SK-N-SH (cell line): Measurements from ENCODE around the gene CA10. TPM values are rescaled to one million over a fixed set of nuclear protein-coding genes. Genes with fewer than 3 reads are reported as not detected.

Experiments
- CTCF ChIA-PET: fragments of 300-600, 350-600 bp; formaldehyde crosslinking; extraction: SDS; loops from one replicate; lab custom pipeline; 2021; lab: Yijun Ruan, JAX
- POLR2A ChIA-PET: fragments of 350-600 bp; sonication (Branson Sonifier 250); formaldehyde crosslinking; extraction: SDS; loops from one replicate; lab custom pipeline; 2020; ENCODE audit warnings: antibody characterized with exemption, inconsistent platforms; lab: Yijun Ruan, JAX
- DNase-seq: peaks from one replicate; pipeline ENCODE4 v3.0.0; 2012
- H2AFZ ChIP-seq: fragments of 200-600 bp; sonication (generic); 2 replicates; pipeline ENCODE4 v1.8.1; 2016; ENCODE audit warnings: antibody characterized with exemption, mild to moderate bottlenecking, low read depth
- H3F3A ChIP-seq: fragments of 200-600 bp; sonication (generic); replicated peaks from 2 replicates; pipeline ENCODE3; 2016; ENCODE audit warnings: antibody characterized with exemption, mild to moderate bottlenecking; ENCODE audit not compliant: insufficient read depth
- H3K27ac ChIP-seq, 2 experiments: fragments of 200-500 bp in 1 of 2; fragments of 200-600 bp in 1 of 2; sonication (Bioruptor generic) in 1 of 2; sonication (generic), shearing (Covaris generic) in 1 of 2; 2 replicates each; pipeline versions ENCODE4 v1.5.1 to v1.6.1; 2014 to 2016; ENCODE audit warnings: low read depth in 2 of 2, inconsistent platforms in 1 of 2, low read length in 1 of 2, mild to moderate bottlenecking in 1 of 2, mixed read lengths in 1 of 2
- H3K27me3 ChIP-seq: fragments of 200-600 bp; sonication (generic), shearing (Covaris generic); 2 replicates; pipeline ENCODE4 v1.6.1; 2016; ENCODE audit warnings: mixed run types; ENCODE audit not compliant: insufficient read depth
- H3K36me3 ChIP-seq, 2 experiments: fragments of 200-500 bp in 1 of 2; fragments of 200-600 bp in 1 of 2; sonication (Bioruptor generic) in 1 of 2; sonication (generic) in 1 of 2; replicated peaks in 1 of 2; 2 replicates each; pipeline versions ENCODE3 to v1.5.1; 2014 to 2016; ENCODE audit warnings: low read length in 1 of 2, mild to moderate bottlenecking in 1 of 2; ENCODE audit not compliant: insufficient read depth in 2 of 2, control insufficient read depth in 1 of 2
- H3K4me1 ChIP-seq, 2 experiments: fragments of 200-500 bp in 1 of 2; fragments of 200-600 bp in 1 of 2; sonication (Bioruptor generic) in 1 of 2; sonication (generic), shearing (Covaris generic) in 1 of 2; 2 replicates each; pipeline versions ENCODE4 v1.5.1 to v1.6.1; 2014 to 2016; ENCODE audit warnings: low read depth in 1 of 2, low read length in 1 of 2, mixed run types in 1 of 2; ENCODE audit not compliant: insufficient read depth in 2 of 2, control insufficient read depth in 1 of 2
- H3K4me2 ChIP-seq: fragments of 200-600 bp; sonication (generic), shearing (Covaris generic); 2 replicates; pipeline ENCODE4 v1.6.1; 2017; ENCODE audit warnings: mixed run types
- H3K4me3 ChIP-seq, 2 experiments: fragments of 200-500 bp in 1 of 2; fragments of 200-600 bp in 1 of 2; sonication (Bioruptor generic) in 1 of 2; sonication (generic), shearing (Covaris generic) in 1 of 2; 2 replicates each; pipeline versions ENCODE4 v1.5.1 to v1.8.1; 2014 to 2016; ENCODE audit warnings: low read depth in 2 of 2, inconsistent platforms in 1 of 2, low read length in 1 of 2, mild to moderate bottlenecking in 1 of 2, mixed read lengths in 1 of 2, moderate library complexity in 1 of 2
- H3K79me2 ChIP-seq: fragments of 200-600 bp; sonication (generic); 2 replicates; pipeline ENCODE4 v1.8.1; 2017; ENCODE audit warnings: mild to moderate bottlenecking; ENCODE audit not compliant: insufficient read depth
- H3K9ac ChIP-seq: fragments of 200-600 bp; sonication (generic); 2 replicates; pipeline ENCODE4 v1.6.1; 2017; ENCODE audit warnings: mixed run types
- H3K9me2 ChIP-seq: fragments of 200-600 bp; sonication (generic); 2 replicates; pipeline ENCODE4 v1.6.1; 2017; ENCODE audit warnings: mixed run types
- H3K9me3 ChIP-seq: fragments of 200-600 bp; sonication (generic); 2 replicates; pipeline ENCODE4 v1.6.1; 2017; ENCODE audit warnings: mixed run types, mild to moderate bottlenecking, moderate library complexity
- H4K20me1 ChIP-seq: fragments of 200-600 bp; sonication (generic); 2 replicates; pipeline ENCODE4 v1.6.1; 2017; ENCODE audit warnings: mild to moderate bottlenecking, mixed run types; ENCODE audit not compliant: insufficient read depth
- EZH2phosphoT487 ChIP-seq: fragments of 200-600 bp; sonication (generic); IDR thresholded peaks from 2 replicates; pipeline ENCODE4 v1.6.1; 2017; ENCODE audit warnings: low read depth, mixed run types, mild to moderate bottlenecking, antibody characterized with exemption, moderate library complexity, borderline replicate concordance
- JUND ChIP-seq: IDR thresholded peaks from 2 replicates; pipeline ENCODE4 v1.4.0; 2012
- PBX3 ChIP-seq: IDR thresholded peaks from 2 replicates; pipeline ENCODE4; 2012
- POLR2AphosphoS5 ChIP-seq: IDR thresholded peaks from 2 replicates; pipeline ENCODE4 v1.6.1; 2012; ENCODE audit warnings: low read depth, low read length
- RAD21 ChIP-seq: IDR thresholded peaks from 2 replicates; pipeline ENCODE4 v1.6.1; 2012; ENCODE audit warnings: mild to moderate bottlenecking, low read length
- RCOR1 ChIP-seq: fragments of 150-350 bp; IDR thresholded peaks from 2 replicates; pipeline ENCODE4 v1.6.1; 2017; ENCODE audit warnings: antibody characterized with exemption, low read length
- TEAD4 ChIP-seq: IDR thresholded peaks from 2 replicates; pipeline ENCODE4 v1.4.0; 2012; ENCODE audit warnings: mild to moderate bottlenecking, borderline replicate concordance; ENCODE audit not compliant: insufficient read depth
- WGBS: methylation state at CpG from one replicate; pipeline ENCODE4 v1.1.6; 2017; ENCODE audit warnings: low lambda C conversion rate; 5-methylcytosine and 5-hydroxymethylcytosine counted together
- polyA plus RNA-seq, 3 experiments: library from polyadenylated mRNA; depleted of rRNA; stranded (reverse); fragments of >200 nt; gene quantifications; 2 replicates each; pipeline ENCODE4 v1.2.3, GENCODE V29; 2012
- TF ChIP-seq, protein P1 (sequence below): fragments of 150-350 bp; IDR thresholded peaks from 2 replicates; pipeline ENCODE4 v1.6.1; 2017; ENCODE audit warnings: antibody characterized with exemption, low read length, low read depth, borderline replicate concordance
- TF ChIP-seq, protein P2 (sequence below): IDR thresholded peaks from 2 replicates; pipeline ENCODE4 v1.4.0; 2012; ENCODE audit warnings: low read depth

The CA10 gene
- polyA plus RNA-seq, 1 of the 3 experiments (the other 2 are of a cell fraction): not detected

DNA sequence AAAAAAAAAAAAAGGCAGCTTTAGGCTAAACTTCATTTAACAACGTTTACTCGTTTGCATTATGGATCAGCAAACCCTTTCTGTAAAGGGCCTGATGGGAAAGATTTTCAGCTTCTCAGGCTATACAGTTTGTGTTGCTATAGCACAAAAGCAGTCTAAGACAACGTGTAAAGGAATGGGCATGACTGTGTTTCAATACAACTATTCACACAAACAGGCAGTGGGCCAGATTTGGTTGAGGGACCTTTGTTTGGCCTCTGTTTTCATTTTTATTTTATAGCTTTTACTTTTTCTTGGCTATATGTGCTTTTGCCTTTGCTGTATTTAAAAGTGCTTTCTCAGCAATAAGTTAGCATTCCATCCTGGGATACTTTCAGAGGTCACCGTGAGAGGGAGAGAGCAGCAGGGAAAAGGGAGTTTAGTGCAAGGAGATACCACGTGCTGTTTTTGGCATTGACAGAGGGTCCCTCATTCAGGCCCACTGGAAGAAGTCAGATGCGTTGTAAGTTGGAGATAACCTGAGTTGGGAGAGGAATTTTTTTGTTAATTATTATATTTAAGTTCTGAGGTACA lies 562.6 kb downstream of the CA10 start (continued):
- TF ChIP-seq, protein P1, sequence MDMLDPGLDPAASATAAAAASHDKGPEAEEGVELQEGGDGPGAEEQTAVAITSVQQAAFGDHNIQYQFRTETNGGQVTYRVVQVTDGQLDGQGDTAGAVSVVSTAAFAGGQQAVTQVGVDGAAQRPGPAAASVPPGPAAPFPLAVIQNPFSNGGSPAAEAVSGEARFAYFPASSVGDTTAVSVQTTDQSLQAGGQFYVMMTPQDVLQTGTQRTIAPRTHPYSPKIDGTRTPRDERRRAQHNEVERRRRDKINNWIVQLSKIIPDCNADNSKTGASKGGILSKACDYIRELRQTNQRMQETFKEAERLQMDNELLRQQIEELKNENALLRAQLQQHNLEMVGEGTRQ: no peak
- TF ChIP-seq EZH2phosphoT487 (no peak), RCOR1 (no peak)

GRCh38 chr17:51590071-51590656 lies 568.4 kb downstream of the CA10 start:
- Histone ChIP-seq H3K4me2 (no peak overlapping the region), H3K9me2 (no peaks in the 10 kb centered on the region), H3K27ac (no peak overlapping the region), H3K9ac (no peak overlapping the region), H2AFZ (no peak overlapping the region), H3K4me1 (no peaks in the 10 kb centered on the region), H3K79me2 (no peaks in the 10 kb centered on the region), H3K27me3 (no peaks in the 10 kb centered on the region), H3K9me3 (0 out of 2 replicates have a peak, but pooled peaks cover 12% of the 10 kb centered on the region)
- POLR2A ChIA-PET: no interaction called here
- TF ChIP-seq, protein P2, sequence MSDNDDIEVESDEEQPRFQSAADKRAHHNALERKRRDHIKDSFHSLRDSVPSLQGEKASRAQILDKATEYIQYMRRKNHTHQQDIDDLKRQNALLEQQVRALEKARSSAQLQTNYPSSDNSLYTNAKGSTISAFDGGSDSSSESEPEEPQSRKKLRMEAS: no peak
- TF ChIP-seq, all 33 proteins: peak for 0
- CTCF ChIA-PET: interaction anchor here (1.3 to 1.5 kb wide), 2 partner anchors 11 to 218 kb away, joined by 4 to 5 read pairs; no protein-coding TSS in a partner anchor
- no peak for DNase-seq
- Histone ChIP-seq H3F3A (no peaks in the 10 kb centered on the region), H3K36me3 (no peaks in the 10 kb centered on the region), H3K4me3 (no peak overlapping the region), H4K20me1 (no peaks in the 10 kb centered on the region)
- 37% methylated on average over 4 of the region's 4 CpGs for WGBS

DNA sequence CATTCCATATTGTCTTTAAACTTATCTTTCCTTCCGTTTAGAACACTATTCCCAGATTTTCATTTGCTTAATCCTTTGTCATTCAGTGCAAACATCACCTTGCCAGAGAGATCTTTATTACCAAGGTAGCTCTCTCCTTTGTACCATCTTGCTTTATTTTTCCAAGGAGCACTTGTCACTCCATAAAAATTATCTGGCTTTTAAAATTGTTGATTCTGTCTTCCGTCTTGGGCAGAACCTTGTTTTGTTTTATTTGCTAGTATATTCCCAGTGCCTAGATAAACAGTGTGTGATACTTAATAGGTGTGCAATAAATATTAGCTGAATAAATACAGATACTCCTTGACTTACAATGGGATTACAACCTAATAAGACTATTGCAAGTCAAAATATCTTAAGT lies 570.5 kb downstream of the CA10 start:
- Histone ChIP-seq H3K27me3 (no peaks in the 10 kb centered on the region), H3K79me2 (no peaks in the 10 kb centered on the region), H3K4me2 (no peak overlapping the region), H3F3A (no peaks in the 10 kb centered on the region), H3K4me1 (no peaks in the 10 kb centered on the region), H3K9me3 (0 out of 2 replicates have a peak, but pooled peaks cover 12% of the 10 kb centered on the region), H3K9ac (no peak overlapping the region), H3K4me3 (no peak overlapping the region), H3K27ac (no peak overlapping the region), H4K20me1 (no peaks in the 10 kb centered on the region), H3K9me2 (no peaks in the 10 kb centered on the region), H2AFZ (no peak overlapping the region), H3K36me3 (no peaks in the 10 kb centered on the region)
- WGBS: 13% methylated on average over 2 of the region's 2 CpGs
- ChIA-PET POLR2A (no interaction called here), CTCF (no interaction called here)
- no peak for DNase-seq
- TF ChIP-seq POLR2AphosphoS5: no peak
- no peak for TF ChIP-seq TEAD4
- no peak for TF ChIP-seq PBX3
- no peak for TF ChIP-seq RAD21
- TF ChIP-seq JUND: no peak
